Raji (cell line): Measurements from ENCODE around the gene WDFY2.

Source experiments
- POLR2A ChIP-seq: IDR thresholded peaks from 2 replicates; pipeline ENCODE4 v1.6.1; 2011; ENCODE audit warnings: low read depth, low read length, control low read depth; ENCODE audit not compliant: insufficient read depth

WDFY2 gene

DNA sequence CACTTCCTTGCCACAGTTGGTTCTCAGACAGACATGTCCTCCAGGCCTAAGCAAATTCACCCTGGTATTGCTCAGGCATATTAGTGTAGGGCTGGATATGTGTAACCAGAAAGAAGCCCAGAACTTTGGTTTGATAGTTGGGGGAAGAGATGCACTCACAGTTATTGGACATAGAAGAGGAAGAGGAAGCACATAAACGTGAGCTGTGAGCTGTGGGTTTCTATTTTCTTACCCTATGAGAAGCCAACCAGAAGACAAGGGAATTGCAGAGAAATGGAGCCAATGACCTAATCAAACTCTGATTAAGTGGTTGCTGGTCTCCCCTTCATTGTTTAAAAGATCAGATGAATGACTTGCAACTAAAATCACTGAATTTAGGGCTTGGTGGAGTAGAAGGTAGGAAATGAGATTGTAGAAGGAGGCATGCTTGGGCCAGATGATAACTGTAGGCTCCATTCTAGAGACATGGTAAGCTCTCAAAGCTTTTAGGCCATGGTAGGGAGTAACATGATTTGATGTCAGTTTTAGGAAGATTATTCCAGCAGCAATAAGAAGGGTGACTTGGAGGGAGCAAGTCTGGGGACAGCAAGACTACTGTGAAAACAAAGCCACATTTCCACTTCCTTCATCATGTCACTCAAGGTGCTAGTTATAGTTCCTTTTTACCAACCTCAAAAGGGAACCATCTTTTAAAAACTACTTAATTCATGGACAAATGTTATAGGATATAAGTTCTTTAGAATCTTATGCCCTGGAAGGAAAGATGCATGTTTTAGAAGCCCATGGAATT is 24.1 kb upstream of the WDFY2 start:
- TF ChIP-seq POLR2A = no peak

DNA sequence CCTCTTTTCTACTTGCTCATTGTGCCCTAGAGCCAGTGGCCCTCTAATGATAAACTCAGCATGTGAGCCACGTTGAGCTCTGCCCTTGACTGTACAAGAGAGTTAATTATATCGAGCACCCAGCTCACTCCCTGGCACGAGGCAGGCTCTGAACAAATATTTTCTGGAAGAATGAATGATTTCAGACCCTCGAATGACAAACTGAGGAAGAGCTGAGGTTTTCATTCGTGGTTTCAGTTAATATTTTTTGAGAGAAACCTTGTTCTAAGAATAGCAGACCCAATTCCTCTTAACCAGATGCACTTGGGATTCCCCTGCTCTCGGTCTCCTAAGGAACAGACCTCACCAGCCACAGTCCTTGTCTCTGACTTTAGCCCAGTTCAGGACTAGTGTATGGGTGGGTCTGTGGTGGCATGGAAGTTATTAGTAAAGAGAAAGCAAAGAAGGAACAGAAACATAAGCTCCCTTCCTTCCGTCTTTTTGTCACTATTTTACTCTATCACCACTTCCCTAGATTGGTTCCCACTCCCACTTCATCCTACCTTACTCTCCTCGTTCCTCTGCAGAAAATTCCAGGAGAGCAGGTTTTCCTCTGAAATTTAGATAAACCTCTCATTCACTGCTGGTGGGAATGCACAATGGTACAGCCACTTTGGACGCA is 22.1 kb upstream of the WDFY2 start:
- TF ChIP-seq POLR2A = no peak

DNA sequence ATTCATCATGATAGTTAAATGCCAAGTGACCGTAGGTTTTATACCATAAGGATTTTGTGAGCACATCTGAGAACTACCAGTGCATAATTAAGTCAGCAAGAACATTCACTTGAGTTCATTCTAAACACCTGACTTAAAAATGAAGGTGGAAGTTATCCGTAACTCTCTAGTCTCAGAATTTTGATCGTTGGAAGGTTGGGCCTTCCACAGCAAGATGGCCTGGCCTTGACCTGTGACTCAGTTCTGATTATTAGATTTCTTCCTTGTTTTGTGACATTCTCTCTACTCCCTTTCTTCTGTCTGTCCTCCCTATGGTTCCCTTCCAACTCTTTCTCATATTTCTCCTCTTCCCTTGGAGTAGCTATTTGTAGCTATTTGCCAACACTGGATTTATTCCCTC is 20.0 kb upstream of the WDFY2 start:
- no peak for TF ChIP-seq POLR2A

DNA sequence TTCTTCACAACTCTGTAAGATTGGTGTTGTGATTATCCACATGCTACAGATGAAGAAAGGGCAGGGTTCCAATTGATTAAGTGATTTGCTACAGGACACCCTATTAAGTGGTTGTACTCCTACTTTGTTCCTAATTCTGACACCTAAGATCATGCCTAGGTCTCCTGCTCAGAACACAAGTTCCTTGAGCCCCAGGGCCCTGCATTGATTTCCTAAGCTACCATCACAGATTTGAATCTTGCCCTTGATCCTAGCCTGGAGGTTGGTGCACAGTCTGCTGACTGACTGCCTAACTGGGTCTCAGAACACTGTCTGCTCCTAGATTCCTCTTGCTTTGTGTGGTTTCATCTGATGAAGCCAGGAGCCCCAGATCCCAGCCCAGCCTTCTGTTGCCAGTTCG is 19.6 kb upstream of the WDFY2 start:
- no peak for TF ChIP-seq POLR2A

DNA sequence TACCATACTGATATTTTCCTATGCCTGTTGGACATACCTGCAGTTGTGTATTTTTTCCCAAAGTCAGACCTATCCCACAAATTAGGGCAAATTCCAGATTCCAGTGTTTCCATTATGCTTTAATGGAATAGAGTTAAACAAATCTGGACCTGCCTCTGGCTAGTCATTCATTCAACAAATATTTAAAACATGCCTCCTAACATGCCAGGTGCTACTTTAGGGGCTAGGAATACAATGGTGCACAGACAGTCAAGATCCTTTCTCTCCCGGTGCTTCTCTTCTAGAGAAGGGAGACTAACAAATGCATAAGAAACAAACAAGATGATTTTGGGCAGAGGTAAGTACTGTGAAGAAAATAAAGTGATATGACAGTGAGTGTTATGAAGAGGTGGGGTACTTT is 7.5 kb upstream of the WDFY2 start:
- TF ChIP-seq POLR2A = no peak

DNA sequence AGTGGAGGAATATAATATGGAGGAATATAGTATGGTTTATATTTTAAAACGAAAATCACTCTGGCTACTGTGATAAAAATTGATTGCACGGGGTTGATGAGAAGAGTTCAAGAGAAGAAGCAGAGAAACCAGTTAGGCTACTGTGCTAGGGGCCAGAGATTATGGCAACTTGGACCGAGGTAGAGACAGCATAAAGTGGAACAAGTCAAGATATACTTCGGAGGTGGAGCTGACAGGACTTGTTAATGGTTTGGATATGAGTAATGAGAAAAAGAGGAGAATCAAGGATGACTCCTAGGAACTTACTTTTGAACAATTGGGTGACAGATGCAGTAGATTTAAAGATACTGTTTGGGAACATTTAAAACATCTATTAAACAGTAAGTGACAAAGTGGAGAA is 6.6 kb upstream of the WDFY2 start:
- no peak for TF ChIP-seq POLR2A

DNA sequence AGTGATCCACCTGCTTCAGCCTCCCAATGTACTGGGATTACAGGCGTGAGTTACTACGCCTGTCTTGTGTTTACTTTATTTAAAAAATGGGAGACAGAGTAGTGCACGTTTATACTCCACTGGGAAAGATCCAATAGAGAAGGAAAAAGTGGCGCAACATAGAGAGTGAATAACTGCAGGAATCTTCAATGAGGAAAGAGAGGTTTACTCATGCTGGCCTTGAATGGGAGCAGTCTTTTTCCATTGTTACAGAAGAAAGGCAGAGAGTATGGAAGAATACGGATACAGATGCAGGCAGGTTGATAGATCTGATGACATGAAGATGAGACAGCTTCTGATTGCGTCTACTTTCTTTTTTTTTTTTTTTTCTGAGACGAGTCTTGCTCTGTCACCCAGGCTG is 4.6 kb upstream of the WDFY2 start:
- no peak for TF ChIP-seq POLR2A

DNA sequence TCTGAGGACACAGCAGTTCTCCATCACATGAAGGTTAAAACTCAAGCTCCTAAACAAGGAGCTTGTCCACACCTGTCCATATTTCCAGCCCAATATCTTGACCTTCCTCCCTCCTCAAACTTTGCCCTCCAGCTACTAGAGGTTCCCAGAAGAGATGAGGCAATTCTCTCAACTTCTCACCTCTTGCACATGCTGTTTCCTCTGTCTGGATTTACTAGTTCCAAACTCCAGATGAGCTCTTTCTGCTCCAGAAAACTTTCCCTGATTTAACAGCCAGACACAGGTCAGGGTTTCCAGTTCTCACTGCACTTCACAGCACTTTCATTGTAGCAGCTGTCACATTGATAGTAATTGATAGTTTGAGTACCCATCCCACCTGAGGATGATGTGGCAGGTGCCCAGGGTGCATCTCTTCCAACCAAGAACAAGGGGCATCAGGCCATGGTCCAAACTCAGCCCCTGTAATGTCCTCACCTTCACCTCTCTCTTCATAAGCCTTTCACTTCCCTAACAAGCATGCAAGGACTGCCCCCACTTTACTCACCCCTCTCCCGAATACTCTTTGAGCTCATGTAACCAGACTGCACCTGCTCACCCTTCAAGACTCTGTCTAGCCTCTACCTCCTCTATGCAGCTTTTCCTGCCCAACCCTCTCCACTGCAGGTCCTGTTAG is 3.0 kb upstream of the WDFY2 start:
- TF ChIP-seq POLR2A = no peak

DNA sequence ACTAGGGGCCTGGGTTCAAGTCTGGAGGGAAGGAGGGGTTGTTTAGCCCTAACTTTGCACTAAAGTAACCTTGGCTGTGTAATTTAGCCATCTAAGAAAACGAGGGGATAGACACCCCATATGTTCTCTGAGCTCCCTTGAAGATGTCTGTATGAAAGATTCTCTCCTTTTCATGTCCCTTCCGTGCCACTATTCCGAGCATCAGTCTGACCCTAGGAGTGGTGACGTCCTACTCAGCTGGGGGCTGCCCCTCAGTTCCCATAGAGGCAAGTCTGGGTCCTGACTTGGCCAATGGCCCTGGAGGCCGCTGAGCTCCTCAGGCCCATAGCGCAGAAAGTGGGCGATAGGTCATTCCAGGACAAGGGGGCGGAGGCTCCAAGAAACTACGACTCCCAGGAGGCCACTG is 790 bp upstream of the WDFY2 start:
- no peak for TF ChIP-seq POLR2A

DNA sequence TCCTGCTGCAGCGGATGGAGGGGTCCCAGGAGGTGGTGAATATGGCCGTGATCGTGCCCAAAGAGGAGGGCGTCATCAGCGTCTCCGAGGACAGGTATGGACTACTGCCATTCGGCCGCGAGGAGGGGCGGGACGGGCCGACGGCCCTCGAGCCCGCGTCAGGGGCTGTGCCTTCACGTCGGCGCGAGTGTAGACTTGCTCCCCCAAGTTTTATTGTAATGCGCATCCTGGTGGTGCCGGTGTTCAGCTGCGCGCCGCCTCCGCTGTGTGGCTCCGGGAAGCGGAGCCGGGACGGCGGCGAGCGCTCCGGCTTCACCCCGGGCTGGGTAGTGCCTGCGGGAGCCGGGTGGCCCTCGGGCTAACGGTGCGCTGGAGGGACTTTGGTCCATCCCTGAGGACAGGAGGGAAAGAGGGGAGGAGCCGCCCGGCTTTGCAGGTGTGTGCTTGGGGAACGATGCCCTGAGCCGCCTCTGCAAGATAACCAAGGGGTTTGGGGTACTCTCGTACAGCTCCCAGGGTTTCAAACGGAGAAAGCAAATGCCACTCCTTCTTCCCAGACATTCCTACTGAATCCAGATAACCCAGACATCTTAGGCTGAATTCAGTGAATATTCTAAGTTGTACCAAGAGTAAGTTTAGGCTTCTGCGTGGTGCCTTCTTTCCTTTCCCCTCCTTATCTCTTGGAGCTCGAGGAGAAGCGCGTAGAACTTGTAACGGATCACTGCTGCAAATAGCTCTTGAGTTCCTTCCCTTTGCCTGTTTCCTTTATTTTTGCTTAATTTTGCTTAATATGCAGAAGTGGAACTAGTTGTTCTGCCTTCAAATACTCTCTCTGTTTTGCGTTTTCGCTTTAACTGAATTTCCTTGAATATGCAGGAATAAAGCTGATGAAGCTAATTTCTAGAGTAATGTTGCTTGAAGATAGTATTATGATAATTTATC is 740 bp downstream of the WDFY2 start:
- no peak for TF ChIP-seq POLR2A

DNA sequence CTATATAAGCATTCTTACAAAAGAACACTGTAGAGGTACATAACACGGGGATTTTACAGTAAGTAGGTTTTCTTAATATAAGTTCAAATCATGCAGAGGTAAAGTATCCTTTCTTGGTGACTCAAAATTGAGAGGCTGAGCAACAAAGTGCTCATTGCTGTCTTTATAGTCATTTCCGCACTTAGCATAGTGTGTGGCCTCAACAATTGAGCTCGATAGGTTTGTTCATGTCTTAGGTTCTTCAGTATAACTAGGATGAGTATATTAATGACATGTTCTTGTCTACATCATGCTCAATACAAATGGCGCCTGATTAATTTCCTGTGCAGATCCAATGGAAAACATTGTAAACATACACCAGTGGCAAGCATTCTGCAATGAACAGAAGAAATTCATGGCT is 1.4 kb downstream of the WDFY2 start:
- TF ChIP-seq POLR2A = no peak

DNA sequence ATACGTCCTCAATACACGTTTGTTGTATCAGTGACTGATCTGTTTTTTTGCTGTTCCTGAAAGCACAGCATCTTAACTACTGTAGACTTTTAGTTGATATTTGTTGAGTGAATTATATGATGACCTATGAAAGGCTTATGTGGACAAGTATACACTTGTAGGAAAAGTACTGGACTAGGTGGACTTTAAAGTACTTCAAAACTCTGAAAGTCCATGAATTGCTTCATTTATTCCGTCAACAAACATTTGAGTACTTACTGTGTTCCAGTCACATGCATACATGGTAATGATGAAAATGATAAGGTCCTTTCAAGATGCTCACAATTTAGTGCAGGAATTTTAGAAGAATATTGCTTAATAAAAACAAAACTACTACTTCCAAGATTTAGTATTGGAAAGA is 3.1 kb downstream of the WDFY2 start:
- no peak for TF ChIP-seq POLR2A

DNA sequence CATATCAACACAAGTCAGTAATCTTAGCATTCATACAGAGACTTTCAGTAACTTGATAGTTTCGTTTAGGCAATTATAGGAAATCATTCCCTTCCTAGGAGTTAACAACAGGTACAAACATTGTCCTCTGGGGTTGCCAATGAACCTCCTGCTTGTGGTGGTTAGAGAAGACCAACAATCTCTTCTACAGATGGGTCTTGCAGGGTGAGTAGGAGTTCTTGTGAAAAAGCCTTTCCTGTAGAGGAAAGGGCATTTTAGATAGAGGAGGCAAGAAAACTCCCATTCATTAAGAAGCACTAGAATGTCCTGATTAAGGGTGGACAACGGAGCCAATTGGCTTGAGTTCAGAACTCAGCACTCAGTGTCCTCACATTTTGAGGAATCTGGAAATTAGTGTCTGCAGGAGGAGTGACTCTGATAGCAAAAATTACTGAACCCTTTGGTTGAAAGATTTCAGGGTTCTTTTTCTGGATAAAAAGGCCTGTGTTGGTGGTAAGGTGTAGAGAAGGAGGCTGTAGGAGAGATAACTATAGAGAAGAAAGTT is 4.2 kb downstream of the WDFY2 start:
- TF ChIP-seq POLR2A = no peak

DNA sequence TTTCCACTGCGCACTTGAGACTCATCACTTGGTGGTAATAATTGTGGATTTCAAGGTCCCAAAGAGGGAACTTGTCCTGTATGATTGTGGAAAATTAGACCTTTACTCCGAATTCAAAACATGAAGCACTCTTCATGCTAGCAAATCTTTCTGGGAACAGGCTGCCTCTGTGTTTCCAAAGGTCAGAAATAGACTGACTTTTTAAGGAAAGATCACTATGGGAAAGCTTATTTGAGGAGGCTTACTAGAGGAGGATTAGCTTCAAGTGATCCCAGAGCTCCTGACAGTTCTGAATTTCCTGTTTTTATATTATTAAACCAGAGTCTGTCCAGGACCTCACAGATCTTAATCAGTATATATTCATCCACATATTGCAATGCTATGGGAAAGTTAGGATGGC is 5.5 kb downstream of the WDFY2 start:
- no peak for TF ChIP-seq POLR2A
